HG02763 (cell line): ENCODE results near the gene CPNE5.
"Not testable (repeated sequence)": the region's sequence is repeated elsewhere in the genome, so short reads cannot be mapped to it uniquely, and the experiment has no call there.

Experiments
- ATAC-seq: cut with Tn5 transposase; IDR thresholded peaks from one replicate; pipeline ENCODE4 v1.9.1; 2021; ENCODE audit warnings: mild to moderate bottlenecking, moderate library complexity; ENCODE audit not compliant: unreplicated experiment

CPNE5 gene

DNA sequence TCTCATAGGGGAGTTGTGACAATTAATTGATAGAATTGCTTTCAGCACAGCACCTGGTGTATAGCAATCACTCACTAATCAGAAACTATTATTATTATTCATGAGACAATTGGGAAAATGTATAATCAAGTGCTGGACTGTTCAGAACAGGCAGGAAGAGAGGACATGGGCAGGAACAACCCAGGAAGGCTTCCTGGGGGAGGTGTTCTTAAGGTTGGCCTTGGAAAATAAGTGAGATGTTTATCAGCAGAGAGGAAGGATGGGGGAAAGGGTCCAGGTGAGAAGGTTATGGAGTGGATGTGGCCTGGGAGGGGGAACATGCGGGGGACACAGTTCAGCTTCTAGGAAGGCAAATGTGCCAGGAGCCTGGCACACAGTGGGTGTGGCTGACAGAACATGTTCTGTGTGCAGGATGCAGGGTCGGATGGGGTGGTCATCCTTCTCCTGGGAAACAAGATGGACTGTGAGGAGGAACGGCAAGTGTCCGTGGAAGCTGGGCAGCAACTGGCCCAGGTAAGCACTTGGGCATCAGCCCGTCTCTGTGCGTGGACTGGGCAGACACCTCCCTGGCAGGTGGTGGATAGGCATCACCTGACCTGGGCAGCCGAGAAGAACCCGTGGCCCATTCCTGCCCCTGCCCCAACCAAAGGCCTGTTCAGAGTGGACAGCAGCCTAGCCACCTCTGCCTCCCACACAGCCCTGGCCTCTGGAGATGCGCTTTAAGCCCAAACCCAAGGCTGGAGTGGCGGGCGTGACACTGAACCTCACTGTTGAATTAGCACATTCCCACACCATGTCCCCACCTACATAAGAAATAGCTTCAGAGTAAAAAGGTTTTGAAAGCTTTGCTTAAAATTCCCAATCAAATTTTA lies 110.7 kb downstream of the CPNE5 start:
- ATAC-seq: no peak

DNA sequence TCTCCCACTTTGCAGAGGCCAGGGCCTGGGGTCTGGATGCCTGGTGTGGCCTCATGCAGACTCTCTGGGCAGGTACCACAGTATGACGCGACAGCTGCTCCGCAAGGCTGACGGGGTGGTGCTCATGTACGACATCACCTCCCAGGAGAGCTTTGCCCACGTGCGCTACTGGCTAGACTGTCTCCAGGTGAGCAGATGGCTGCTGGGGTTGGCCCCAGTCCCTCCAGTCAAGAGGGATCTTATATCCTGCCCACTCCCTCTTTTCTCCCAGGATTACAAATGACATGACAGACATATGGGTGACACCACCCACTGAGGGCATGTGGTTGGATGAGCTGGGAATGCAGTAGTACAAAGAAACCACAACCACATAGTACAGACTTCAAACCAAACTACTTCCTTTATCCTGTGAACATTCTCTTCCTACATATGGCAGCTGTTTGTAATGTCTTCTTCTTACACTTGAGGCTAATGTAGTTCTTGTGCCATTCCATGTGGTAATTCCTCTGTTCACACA lies 111.7 kb downstream of the CPNE5 start:
- no peak for ATAC-seq

DNA sequence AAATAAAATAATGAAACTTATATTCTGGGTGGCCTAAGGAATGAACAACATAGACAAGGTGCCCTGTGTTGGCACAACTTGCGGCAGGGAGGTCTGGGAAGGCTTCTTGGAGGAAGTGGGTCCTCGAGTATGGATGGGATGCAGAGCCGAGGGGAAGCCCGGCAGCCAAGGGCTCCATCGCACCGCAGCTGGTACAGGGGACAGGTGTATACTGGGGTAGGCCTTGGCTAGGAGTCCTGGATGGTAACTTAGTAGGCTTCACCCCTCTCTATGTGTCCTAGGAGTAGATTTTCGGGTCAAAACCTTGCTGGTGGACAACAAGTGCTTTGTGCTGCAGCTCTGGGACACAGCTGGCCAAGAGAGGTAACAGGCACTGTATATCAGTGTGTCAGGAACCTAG lies 113.7 kb downstream of the CPNE5 start:
- no peak for ATAC-seq

DNA sequence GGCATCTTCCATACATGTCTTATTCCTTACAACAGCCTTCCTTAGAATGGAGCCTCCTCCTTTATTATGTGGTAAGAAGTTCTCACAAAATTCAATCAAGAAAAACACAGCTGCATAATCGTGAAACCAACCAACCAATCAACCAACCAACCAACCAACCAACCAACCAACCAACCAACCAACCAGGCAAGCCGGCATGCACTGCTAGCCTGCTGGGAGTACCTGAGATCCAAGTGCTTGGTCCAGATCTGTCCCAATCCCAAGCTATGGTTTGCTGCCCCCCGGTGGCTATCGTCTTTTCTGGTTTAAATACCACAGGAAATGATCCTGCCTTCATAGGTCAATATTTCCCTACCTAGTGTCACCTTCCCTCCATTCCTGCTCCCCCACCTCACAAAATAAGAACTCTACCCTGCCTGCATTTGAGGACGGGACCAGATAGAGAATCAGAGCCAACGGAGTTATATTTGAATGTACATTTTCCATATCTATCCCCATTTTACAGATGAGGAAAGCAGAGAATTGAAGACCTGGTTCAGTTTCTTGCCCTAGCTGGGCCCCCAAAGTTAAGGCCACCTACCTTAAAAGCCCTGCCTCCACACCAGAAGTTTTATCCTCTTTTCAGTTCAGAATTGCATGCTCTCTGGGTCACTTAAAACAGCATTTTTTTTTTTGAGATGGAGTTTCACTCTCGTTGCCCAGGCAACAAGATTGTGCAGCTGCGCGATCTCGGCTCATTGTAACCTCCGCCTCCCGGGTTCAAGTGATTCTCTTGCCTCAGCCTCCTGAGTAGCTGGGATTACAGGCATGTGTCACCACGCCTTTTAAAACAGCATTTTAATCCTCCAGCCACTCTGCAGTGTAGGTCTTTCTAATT lies 114.5 kb downstream of the CPNE5 start:
- no peak for ATAC-seq

DNA sequence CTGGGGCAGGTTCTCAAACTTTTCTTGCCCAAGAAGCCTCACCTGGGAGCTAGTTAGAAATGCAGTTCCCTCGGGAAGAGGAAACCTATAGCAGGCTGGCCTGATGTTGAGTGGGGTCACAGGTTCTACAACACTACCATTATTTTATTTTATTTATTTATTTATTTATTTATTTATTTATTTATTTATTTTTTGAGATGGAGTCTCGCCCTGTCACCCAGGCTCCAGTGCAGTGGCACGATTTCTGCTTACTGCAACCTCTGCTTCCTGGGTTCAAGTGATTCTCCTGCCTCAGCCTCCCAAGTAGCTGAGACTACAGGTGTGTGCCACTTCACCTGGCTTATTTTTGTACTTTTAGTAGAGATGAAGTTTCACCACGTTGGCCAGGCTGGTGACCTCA lies 115.3 kb downstream of the CPNE5 start:
- not testable (repeated sequence) for ATAC-seq

DNA sequence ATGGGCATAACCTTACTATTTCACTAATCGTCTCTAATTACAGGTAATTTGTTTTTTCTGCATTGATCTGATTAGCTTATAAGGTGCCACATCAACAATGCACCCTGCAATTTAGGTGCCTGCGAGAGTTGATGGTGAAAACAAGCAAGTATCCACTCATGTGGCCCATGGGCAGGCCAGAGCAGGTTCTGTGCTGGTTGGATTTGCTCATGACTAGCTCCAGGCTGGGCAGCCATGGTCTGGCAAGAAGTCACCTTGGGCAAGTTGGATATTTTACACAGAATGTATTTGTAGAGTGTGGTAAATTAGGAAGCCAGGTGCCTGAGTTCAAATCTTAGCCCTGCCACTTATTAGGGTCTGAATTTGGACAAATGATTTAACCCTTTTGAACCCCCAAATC lies 116.4 kb downstream of the CPNE5 start:
- ATAC-seq: no peak

DNA sequence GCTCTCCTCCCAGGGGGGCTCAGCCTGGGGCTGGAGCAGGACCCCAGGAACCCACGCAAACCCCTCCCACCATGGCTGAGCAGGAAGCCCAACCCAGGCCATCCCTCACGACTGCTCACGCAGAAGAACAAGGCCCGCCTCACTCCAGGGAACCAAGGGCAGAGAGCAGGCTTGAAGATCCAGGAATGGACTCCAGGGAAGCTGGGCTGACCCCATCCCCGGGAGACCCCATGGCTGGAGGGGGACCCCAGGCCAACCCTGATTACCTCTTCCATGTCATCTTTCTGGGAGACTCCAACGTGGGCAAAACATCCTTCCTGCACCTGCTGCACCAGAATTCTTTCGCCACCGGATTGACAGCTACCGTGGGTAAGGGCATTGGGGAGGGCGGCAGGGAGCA lies 116.9 kb downstream of the CPNE5 start:
- ATAC-seq: no peak

DNA sequence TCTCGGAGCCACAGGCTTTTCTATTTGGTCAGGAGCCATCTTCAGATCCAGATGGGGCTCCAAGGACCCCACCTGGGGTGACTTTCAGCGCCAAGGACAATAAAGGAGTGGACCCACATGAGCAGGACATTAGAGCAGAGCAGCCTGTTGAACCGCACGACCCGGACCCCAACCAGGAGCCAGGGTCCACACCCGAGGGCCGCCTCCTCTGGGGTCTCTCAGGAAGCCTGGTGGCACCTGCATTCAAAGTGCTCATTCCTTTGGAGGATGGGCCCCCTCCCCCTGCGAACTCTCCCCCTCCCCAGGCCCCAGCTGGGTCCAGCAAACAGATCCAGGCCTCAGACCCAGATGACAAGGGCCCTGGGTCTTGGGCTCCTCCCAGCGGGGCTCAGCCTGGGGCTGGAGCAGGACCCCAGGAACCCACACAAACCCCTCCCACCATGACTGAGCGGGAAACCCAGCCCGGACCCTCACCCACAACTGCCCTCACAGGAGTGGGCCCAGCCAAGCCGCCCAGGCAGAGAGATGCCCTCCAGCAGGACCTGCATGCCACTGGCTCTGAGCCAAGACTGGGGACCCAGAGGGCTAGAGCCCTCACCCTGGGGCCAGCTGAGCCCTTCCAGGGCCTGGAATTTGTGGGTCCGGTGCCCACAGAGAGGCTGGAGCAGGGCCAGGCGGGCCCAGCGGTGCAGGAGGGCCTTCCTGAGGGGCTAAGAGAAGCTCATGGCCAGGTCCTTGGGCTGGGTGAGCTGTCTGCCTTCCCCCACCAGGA lies 117.7 kb downstream of the CPNE5 start:
- ATAC-seq: no peak

DNA sequence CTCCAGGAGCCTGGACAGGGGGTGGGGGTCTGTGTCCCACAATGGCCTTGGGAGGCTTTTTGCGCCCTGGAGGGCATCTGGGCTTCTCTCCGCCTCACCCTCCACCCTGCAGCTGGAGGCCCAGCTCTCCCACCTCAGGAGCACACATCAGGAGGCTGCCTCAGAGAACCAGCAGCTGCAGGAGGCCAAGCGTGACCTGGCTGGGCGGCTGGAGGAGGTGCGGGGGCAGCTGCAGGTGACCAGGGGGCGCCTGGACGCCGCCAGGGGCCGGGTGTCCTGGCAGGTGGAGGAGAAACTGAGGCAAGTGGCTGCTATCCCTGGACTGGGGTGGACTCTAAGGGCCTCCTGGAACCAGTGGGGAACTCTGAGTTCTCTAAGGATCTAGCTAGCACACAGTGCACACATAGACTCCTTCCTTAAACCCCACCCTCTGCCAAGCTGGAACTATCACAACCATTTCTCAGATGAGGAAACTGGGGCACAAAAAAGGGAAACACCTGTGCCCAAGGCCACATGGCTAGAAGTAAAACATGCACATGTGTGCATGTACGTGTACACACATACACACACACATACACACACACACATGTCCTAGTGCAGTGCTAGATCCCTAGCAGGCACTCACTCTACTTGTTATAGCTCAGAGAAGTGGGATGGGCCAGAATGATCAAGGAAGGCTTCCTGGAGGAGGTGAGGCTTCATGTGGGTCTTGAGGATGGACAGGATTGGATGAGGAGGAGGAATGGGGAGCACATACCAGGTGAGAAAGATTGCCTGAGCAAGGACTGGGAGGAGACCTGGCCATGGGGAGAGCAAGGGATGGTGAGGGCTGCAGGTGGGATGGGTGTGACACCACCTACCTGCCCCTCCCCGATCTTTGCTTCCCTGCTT lies 118.7 kb downstream of the CPNE5 start:
- ATAC-seq: no peak

DNA sequence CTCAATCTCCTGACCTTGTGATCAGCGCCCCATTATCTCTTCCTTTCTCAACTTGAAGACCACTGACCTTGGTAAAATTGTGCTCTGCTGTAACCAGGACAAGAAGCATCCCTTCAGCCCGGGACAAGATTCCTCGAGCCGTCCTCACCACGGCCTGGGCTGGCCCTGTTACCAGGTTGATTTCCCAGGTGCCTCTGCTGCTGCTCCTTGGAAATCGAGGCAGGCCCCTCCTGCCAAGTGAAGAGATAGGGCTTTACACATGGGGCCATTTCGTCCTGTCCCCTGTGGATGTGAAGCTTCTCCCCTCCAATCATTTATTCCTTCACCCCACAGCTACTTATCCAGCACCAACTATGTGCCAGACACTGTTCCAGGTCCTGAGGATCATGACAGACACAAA lies 120.1 kb downstream of the CPNE5 start:
- ATAC-seq: no peak

DNA sequence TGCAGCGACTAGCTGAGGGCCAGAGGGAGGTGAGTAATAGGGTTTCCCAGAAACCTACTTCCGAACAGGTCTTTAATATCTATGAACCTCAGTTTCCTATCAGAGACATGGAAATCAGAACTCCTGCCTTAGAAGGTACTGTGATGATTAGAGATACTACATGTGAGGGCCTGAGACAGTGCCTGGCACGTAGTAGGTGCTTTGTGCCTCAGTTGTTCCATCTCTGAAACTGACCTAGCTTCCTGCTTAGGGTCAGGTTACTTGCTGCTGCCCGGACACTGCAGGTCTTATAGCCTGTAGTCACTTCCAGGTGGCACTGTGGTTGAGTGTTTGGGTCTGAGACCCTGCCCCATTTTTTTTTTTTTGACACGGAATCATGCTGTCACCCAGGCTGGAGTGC lies 120.7 kb downstream of the CPNE5 start:
- ATAC-seq: no peak

DNA sequence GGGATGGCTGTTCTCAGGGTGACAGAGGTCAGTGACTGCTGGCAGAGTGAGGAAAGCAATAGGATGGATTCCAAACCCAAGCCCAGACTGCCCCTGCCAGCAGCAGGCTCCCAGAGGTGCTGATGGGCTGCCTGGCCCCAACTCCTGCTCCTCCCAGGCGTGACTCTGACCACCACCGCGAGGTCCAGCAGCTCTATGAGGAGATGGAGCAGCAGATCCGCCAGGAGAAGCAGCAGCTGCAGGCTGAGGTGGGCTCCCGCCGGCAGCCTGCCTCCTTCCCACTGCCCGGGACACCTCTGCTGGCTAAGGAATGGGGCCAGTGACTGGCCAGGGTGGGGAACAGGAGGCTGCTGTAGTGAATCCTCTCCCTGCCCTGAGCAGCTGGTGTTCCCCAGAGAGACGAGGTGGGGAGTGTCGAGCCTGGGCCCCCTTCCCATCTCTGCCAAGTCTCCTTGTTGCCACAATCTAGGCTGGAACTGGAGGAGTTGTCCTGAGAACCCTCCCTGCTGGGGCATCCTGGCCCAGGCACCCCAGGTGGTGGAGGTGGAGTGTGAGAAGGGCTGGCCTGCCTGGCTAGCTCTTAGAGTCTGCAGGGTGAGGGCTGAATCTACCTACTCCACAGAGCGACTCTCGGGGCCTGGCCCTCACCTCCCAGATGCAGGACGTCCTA lies 121.2 kb downstream of the CPNE5 start:
- no peak for ATAC-seq

DNA sequence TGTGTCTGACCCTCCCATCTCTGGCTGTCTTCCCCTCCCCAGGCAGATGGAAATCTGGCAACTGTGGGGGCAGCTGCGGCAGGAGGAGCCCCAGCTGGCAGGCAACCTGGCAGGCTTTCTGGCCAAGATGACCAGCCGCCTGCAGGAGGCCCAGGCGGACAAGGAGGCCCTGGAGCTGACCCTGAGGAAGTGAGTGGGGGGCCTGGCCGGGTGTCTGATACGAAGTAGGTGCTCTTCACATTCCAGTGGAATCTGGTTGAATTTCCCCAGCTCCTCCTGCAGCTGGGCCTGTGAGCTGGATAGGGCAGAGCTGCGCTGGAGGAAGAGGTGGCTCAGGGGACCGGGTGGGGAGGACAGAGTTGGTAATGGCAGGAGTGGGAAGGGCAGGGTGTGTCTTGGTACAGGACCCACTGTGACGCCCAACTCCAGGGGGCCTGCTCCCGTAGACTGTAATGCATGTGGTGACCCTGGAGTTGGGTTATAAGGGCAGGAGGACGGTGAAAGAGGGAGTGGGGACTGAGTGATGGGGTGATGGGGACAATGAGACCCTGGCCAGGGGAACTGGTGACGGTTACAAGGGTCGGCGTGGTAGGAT lies 121.9 kb downstream of the CPNE5 start:
- no peak for ATAC-seq

DNA sequence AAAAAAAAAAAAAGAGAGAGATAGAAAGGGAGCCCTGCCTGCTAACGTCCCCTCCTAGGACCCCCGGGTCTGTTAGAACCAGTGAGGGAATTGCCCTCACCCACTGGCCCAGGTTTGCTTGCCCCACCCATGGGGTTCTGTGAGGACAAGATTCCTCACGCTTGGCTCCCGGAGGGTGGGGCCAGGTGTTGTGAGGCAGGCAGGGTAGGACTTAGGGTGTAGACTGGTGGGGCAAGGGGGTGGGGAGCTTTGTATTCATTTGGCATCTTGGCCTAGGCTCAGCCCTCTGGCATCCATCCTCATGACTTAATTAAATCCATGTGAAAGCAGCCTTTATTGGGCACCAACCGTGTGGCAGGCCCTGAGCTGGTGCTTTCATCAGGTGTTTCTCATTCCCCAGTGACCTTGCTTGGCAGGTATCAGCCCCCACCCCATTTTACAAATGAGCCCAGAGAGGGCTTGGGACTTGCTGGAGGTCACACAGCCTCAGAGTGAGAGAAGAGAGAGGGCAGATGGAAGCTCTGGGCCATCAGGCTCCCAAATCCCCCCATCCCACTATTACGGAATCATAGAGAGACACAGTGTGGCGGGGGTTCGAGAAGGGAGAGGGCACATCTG lies 122.7 kb downstream of the CPNE5 start:
- ATAC-seq: no peak

DNA sequence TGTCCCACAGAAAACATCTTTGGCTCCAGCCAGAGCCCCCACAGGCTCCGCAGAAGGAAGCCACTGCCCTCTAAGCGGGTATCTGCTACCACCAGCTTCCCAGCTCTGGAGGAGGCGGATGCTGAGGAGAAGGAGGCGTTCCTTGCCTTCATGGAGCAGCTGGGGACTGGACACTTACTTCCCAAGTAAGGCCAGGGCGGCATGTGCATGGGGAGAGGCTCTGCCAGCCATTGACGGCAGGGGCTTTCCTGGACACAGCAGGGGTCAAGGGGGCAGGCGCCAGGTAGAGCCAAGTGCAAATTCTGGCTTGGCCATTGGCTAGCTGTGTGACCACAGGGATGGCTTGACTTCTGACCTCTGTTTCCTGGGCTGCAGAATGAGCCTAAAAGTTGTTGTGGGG lies 123.8 kb downstream of the CPNE5 start:
- ATAC-seq: no peak

DNA sequence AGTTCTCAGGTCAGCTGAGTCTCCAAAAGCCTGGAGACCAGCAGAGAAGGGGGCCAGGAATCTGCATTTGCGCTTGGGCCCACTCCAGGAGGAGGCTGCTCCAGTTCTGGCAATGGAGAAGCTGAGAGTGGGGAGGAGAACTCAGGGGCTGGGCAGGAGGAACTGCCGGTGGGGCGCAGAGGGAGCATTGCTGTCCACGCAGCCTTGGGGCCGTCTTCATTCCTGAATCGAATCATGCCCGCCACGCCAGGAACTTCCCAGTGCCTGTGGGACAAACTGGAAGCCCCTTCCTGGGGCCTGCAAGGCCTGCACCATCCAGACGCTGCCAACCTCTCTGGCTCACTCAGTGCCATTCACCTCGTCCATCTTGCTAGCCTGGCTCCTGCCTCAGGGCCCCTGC lies 124.7 kb downstream of the CPNE5 start:
- no peak for ATAC-seq

DNA sequence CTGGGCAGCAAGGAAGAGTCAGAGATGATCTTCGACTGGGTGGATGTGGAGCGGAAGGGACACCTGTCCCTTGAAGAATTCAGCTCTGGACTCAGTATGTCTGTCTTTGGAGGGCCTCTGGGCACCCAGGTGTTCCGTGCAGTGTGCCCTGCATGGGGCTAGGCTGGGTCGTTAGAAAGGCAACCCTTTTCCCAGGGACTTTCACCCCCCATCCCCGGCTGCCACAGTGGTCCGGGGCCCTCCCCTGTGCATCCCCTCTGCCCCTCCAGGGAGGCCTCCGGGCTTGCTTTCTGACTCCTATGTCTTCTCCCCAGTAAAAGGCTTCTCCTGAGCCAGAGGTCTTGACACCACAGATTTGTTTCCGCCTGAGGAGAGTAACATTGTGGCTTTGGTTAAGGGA lies 125.4 kb downstream of the CPNE5 start:
- ATAC-seq: no peak

DNA sequence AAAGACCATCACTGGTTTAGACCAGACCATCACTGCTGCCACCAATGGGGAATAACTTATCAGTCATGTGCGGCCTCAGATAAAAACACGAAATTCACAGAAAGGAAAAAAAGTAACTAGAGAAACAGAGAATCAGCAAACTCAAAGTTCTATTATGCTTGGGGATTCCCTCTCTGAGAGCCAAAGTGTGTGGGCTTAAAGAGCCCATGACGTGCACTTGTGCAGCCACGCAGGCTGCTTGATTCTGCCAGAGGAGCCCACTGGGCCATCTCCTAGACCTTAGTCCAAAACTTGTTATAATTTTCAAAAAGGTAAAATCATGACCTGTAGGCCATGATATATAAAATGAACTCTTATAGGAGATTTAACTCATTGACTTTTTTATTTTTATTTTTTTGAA lies 126.4 kb downstream of the CPNE5 start:
- no peak for ATAC-seq

DNA sequence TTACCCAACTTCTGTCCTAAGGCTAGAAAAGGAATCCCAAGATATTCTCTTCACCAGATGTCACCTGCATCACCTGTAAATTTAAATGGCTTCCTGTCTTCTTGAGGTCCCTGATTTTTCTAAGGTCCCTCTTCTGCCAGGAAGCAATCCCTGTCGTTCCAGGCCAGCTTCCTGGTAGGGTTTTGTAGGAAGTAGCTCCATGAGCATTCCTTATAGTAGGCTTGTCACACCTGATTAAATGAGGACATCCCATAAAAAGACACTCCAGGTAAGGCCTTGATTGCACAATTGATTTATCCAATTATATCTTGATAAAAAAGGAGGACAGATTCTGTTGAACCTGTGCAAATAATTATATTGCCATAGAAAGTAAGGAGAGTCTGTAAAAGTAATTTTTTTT lies 132.9 kb downstream of the CPNE5 start:
- no peak for ATAC-seq
